Activated naive CD8-positive, alpha-beta T cell treated with anti-CD3 and anti-CD28 coated beads, Interleukin-2, amount 50 U/mL, for 16 hours (primary cell): ENCODE measurements around the gene MFN1.
"Not testable (repeated sequence)": the region's sequence is repeated elsewhere in the genome, so short reads cannot be mapped to it uniquely, and the experiment has no call there.

Experiments
- DNase-seq: peaks from one replicate; pipeline ENCODE4 v3.0.0-alpha.2; 2020; ENCODE audit warnings: low read depth, low spot score

MFN1 gene

GRCh38 chr3:179347345-179348194 is at the start of gene MFN1:
Gene MFN1, plus strand, starts transcription at chr3:179347709. Its CDS starts 1,143 bp downstream, at chr3:179348852.
- DNase-seq = peak; percentile 77

- no peak for DNase-seq
These were observed 49.4 kb upstream of the MFN1 start for GRCh38 chr3:179297971-179298725.

- no peak for DNase-seq
These were observed 48.2 kb upstream of the MFN1 start for GRCh38 chr3:179299316-179299715.

- DNase-seq = no peak
These were observed 47.4 kb upstream of the MFN1 start for GRCh38 chr3:179299999-179300613.

GRCh38 chr3:179301645-179302044 is 45.9 kb upstream of the MFN1 start:
- DNase-seq = no peak

- no peak for DNase-seq
These were observed 45.4 kb upstream of the MFN1 start for GRCh38 chr3:179302111-179302510.

GRCh38 chr3:179304605-179305004 is 42.9 kb upstream of the MFN1 start:
- DNase-seq = no peak

GRCh38 chr3:179307362-179307761 is 40.1 kb upstream of the MFN1 start:
- not testable (repeated sequence) for DNase-seq

- no peak for DNase-seq
These were observed 39.5 kb upstream of the MFN1 start for GRCh38 chr3:179308001-179308400.

GRCh38 chr3:179309225-179310078 is 38.1 kb upstream of the MFN1 start:
- no peak for DNase-seq

GRCh38 chr3:179318876-179319275 is 28.6 kb upstream of the MFN1 start:
- DNase-seq = no peak

GRCh38 chr3:179321668-179322285 is 25.7 kb upstream of the MFN1 start:
- no peak for DNase-seq

- peak; percentile 84 for DNase-seq
These were observed 25.0 kb upstream of the MFN1 start, which contains the start of gene ZNF639 for GRCh38 chr3:179322286-179323196. Gene ZNF639, plus strand, starts transcription at chr3:179323031. Its CDS starts 5,263 bp downstream, at chr3:179328294.

GRCh38 chr3:179323197-179324110 is 24.1 kb upstream of the MFN1 start:
- peak; percentile 14 for DNase-seq

GRCh38 chr3:179324270-179324754 is 23.2 kb upstream of the MFN1 start:
- DNase-seq = no peak

GRCh38 chr3:179330438-179330837 is 17.1 kb upstream of the MFN1 start:
- DNase-seq = no peak

- DNase-seq = no peak
These were observed 15.3 kb upstream of the MFN1 start for GRCh38 chr3:179332240-179332639.

GRCh38 chr3:179333084-179333483 is 14.4 kb upstream of the MFN1 start:
- no peak for DNase-seq
